Endothelial cell of umbilical vein (primary cell): ENCODE measurements around the gene OPA1. TPM values are rescaled to one million over a fixed set of nuclear protein-coding genes. Genes with fewer than 3 reads are reported as not detected.

Experiments used
- BruUV-seq: library from RNA; stranded (reverse); fragments of 400-500 nt; replicated peaks from 2 replicates; lab custom pipeline; 2021; lab: Mats Ljungman, UMichigan
- CTCF ChIA-PET: fragments of 300-600, 350-600 bp; sonication (Branson Sonifier 250); formaldehyde crosslinking; loops from one replicate; lab custom pipeline; 2021; ENCODE audit warnings: antibody characterized with exemption, inconsistent platforms; lab: Charles Lee
- POLR2A ChIA-PET: fragments of 300-600, 350-600 bp; sonication (Branson Sonifier 250); formaldehyde crosslinking; loops from one replicate; lab custom pipeline; 2021; ENCODE audit warnings: antibody characterized with exemption, inconsistent platforms; lab: Charles Lee
- DNase-seq: peaks from one replicate; pipeline ENCODE4 v3.0.0-alpha.2; 2011; ENCODE audit warnings: low read depth, low spot score
- FAIRE-seq: peaks from 2 replicates; lab custom pipeline; 2011; peaks lifted over from hg19 to GRCh38; lab: Jason Lieb, UNC
- H2AFZ ChIP-seq: 2 replicates; pipeline ENCODE4 v1.6.0; 2012; ENCODE audit warnings: low read depth, low read length, control low read depth, inconsistent platforms
- H3K27ac ChIP-seq: 2 replicates; pipeline ENCODE4 v1.5.1; 2011; ENCODE audit warnings: low read depth, mild to moderate bottlenecking, control low read depth, low read length, moderate library complexity; ENCODE audit not compliant: insufficient read depth
- H3K27me3 ChIP-seq, 2 experiments: 2 replicates each; pipeline versions ENCODE4 v1.6.0 to v1.6.1; 2011; ENCODE audit warnings: low read length in 2 of 2, mixed read lengths in 1 of 2; ENCODE audit not compliant: control insufficient read depth in 2 of 2, insufficient read depth in 2 of 2
- H3K36me3 ChIP-seq, 2 experiments: 2 replicates in 1 of 2; 3 replicates in 1 of 2; pipeline ENCODE4 v1.5.1; 2011; ENCODE audit warnings: low read length in 2 of 2, mild to moderate bottlenecking in 1 of 2, moderate library complexity in 1 of 2; ENCODE audit not compliant: control insufficient read depth in 2 of 2, insufficient read depth in 2 of 2; ENCODE audit errors: extremely low read depth in 1 of 2
- H3K4me1 ChIP-seq: 3 replicates; pipeline ENCODE4 v1.5.1; 2011; ENCODE audit warnings: mild to moderate bottlenecking, low read length; ENCODE audit not compliant: control insufficient read depth, insufficient read depth; ENCODE audit errors: extremely low read depth
- H3K4me2 ChIP-seq: 2 replicates; pipeline ENCODE4 v1.6.1; 2011; ENCODE audit warnings: low read length, control low read depth, mixed read lengths; ENCODE audit not compliant: insufficient read depth
- H3K4me3 ChIP-seq, 3 experiments: fragments of 200-600 bp in 1 of 3; sonication (generic), shearing (Covaris generic) in 1 of 3; replicated peaks in 1 of 3; 2 replicates each; pipeline ENCODE4 v1.5.1; 2011 to 2016; ENCODE audit warnings: control low read depth in 3 of 3, low read length in 3 of 3, mild to moderate bottlenecking in 2 of 3, inconsistent platforms in 1 of 3, low read depth in 1 of 3, moderate library complexity in 1 of 3; ENCODE audit not compliant: insufficient read depth in 1 of 3
- H3K79me2 ChIP-seq: 2 replicates; pipeline ENCODE4 v1.6.0; 2012; ENCODE audit warnings: low read length, inconsistent platforms; ENCODE audit not compliant: control insufficient read depth, insufficient read depth
- H3K9ac ChIP-seq: replicated peaks from 2 replicates; pipeline ENCODE3; 2011; ENCODE audit warnings: low read length, control low read depth; ENCODE audit not compliant: insufficient read depth; ENCODE audit errors: extremely low read depth
- H3K9me1 ChIP-seq: replicated peaks from 3 replicates; pipeline ENCODE4 v1.6.0; 2011; ENCODE audit warnings: mild to moderate bottlenecking, low read length; ENCODE audit not compliant: control insufficient read depth, insufficient read depth; ENCODE audit errors: extremely low read depth
- H3K9me3 ChIP-seq: replicated peaks from 2 replicates; pipeline ENCODE4 v1.5.1; 2012; ENCODE audit warnings: low read length, inconsistent platforms; ENCODE audit not compliant: control insufficient read depth, insufficient read depth
- H4K20me1 ChIP-seq: replicated peaks from 2 replicates; pipeline ENCODE3; 2011; ENCODE audit warnings: mild to moderate bottlenecking, low read length; ENCODE audit not compliant: control insufficient read depth, insufficient read depth; ENCODE audit errors: extremely low read depth
- CTCF ChIP-seq, 2 donors: IDR thresholded peaks; 1 replicate in 1 of 2; 2 replicates in 1 of 2; pipeline ENCODE4 v1.5.1; 2011; ENCODE audit warnings: low read length in 2 of 2, mild to moderate bottlenecking in 2 of 2, moderate library complexity in 2 of 2, control low read depth in 1 of 2, inconsistent platforms in 1 of 2, low read depth in 1 of 2; ENCODE audit not compliant: insufficient read depth in 1 of 2; ENCODE audit errors: extremely low read depth in 1 of 2
- EZH2 ChIP-seq: IDR thresholded peaks from 2 replicates; pipeline ENCODE4 v1.6.1; 2012; ENCODE audit warnings: borderline replicate concordance, low read depth, mild to moderate bottlenecking, moderate library complexity, low read length, inconsistent platforms; ENCODE audit not compliant: severe bottlenecking
- FOS ChIP-seq: IDR thresholded peaks from 2 replicates; pipeline ENCODE4 v1.6.1; 2011; ENCODE audit warnings: mild to moderate bottlenecking, low read length, moderate library complexity, borderline replicate concordance; ENCODE audit not compliant: insufficient read depth
- GATA2 ChIP-seq: IDR thresholded peaks from 2 replicates; pipeline ENCODE4 v1.7.0; 2011; ENCODE audit warnings: low read depth, mild to moderate bottlenecking, moderate library complexity, mixed read lengths, low read length; ENCODE audit not compliant: insufficient read length, insufficient read depth
- JUN ChIP-seq: IDR thresholded peaks from 2 replicates; pipeline ENCODE4 v1.6.1; 2011; ENCODE audit warnings: borderline replicate concordance, low read depth; ENCODE audit not compliant: insufficient read length, insufficient read depth
- MAX ChIP-seq: IDR thresholded peaks from 2 replicates; pipeline ENCODE4 v1.6.1; 2011; ENCODE audit not compliant: insufficient read depth, insufficient read length
- MYC ChIP-seq: IDR thresholded peaks from one replicate; pipeline ENCODE4 v1.6.1; 2011; ENCODE audit warnings: mild to moderate bottlenecking, low read depth, low read length
- POLR2A ChIP-seq: IDR thresholded peaks from 2 replicates; pipeline ENCODE4 v1.6.1; 2012; ENCODE audit warnings: low read depth, mild to moderate bottlenecking, control low read depth, low read length
- POLR2AphosphoS5 ChIP-seq: IDR thresholded peaks from 2 replicates; pipeline ENCODE4 v1.6.1; 2012; ENCODE audit warnings: low read depth, mild to moderate bottlenecking, control low read depth, low read length, moderate library complexity; ENCODE audit not compliant: insufficient read depth
- dilution Hi-C: fragments of 300-500 bp; cut with MboI; formaldehyde crosslinking; loops from one replicate; pipeline ENCODE4 v1.15.0; 2019; ENCODE audit warnings: low sequenced_read_pairs; ENCODE audit not compliant: extremely low pct_ligation_motif_present
- intact Hi-C: fragments of 100-400 bp; cut with micrococcal nuclease; formaldehyde crosslinking; loops from one replicate; pipeline ENCODE4 v1.10.0; 2022
- polyA plus RNA-seq, 4 experiments: library from polyadenylated mRNA; depleted of rRNA in 3 of 4; stranded (reverse) in 3 of 4; unstranded in 1 of 4; fragments of >200 nt; gene quantifications; 2 replicates each; pipeline versions ENCODE4 v1.2.1 to v1.2.3, GENCODE V29; 2011 to 2012; ENCODE audit warnings: missing spikeins in 1 of 4
- total RNA-seq: library from RNA; stranded (reverse); gene quantifications from 2 replicates; pipeline ENCODE4 v1.2.3, GENCODE V29; 2021

Gene OPA1
- total and polyA plus RNA-seq, 2 donors (not counting 3 experiments of a cell fraction or from before 2014, with no cell fraction given) = 10.0 to 62.0 TPM

DNA sequence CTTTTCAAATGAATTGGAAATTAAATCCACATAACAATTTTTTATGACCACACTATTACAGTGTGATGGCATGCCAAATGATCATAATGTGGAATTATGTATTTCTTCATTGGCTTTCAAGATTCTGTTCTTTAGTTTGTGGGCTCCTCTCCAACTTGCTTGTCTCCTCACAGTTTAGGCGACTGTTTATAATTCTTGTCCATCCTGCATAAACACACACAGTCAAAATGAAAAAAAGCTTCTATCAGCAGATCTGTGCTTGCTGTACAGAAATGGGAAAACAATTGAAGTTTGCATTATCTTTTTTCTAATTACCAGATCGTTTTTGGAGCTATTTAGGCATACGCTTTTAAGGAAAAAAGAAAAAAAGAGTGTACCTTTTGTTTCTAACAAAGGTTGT lies 37.0 kb downstream of the OPA1 start:
- H3K4me1 ChIP-seq = peaks cover 1% of the 10 kb centered on the region
- no peaks in the 10 kb centered on the region for H3K27me3 ChIP-seq
- H4K20me1 ChIP-seq = no peaks in the 10 kb centered on the region
- DNase-seq = no peak
- no peak overlapping the region for H3K9ac ChIP-seq
- H3K79me2 ChIP-seq = no peaks in the 10 kb centered on the region
- no peak overlapping the region for H3K4me2 ChIP-seq
- intact Hi-C loops = no loop called here
- H2AFZ ChIP-seq = no peak overlapping the region
- no peak overlapping the region for H3K27ac ChIP-seq
- TF ChIP-seq EZH2 (no peak), POLR2AphosphoS5 (no peak), MYC (no peak), FOS (no peak), JUN (no peak), GATA2 (no peak), CTCF (IDR thresholded peaks at IDR 0.05; ENCODE audit: extremely low read depth in 1 of 2, insufficient read depth in 1 of 2, low read depth in 1 of 2, low read length in 2 of 2) (no peak), POLR2A (no peak), MAX (no peak)
- POLR2A ChIA-PET = no interaction called here
- no peak for FAIRE-seq
- no peaks in the 10 kb centered on the region for H3K9me3 ChIP-seq
- H3K4me3 ChIP-seq = no peak overlapping the region
- dilution Hi-C loops = no loop called here
- no peaks in the 10 kb centered on the region for H3K9me1 ChIP-seq
- CTCF ChIA-PET = no interaction called here
- BruUV-seq = no TSS peak
- H3K36me3 ChIP-seq = no peaks in the 10 kb centered on the region
